Measurements from ENCODE around the gene CMBL.

DNA sequence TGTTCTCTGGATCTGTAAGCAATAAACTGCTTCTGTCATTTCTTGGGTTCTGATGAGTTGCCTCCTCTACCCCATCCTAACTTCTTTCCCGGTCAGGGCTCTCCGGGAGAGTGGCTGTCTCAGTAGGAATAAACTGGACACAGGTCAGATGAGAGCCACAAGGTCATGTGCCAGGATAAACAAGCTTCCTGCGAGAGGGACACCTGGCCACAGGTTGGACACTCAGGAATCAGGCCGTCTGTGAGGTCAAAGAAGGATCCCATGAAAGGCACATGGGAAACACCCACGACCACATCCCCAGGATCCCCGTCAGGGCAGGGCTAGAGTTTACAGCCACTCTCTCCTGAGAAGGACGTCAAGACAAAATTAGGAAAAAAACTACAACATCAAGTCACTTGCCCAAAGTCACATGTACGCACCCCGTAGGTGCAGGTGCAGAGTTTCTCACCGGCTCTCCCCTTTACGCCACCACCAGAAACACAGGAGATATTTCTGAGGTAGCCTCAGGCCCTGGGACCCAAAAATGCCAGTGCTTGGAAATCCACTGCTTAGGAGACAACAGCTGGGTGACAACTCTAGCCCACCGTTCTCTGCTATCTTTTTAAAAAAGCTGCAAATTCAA is 28.9 kb downstream of the CMBL start:
- TF ChIP-seq, protein P1, sequence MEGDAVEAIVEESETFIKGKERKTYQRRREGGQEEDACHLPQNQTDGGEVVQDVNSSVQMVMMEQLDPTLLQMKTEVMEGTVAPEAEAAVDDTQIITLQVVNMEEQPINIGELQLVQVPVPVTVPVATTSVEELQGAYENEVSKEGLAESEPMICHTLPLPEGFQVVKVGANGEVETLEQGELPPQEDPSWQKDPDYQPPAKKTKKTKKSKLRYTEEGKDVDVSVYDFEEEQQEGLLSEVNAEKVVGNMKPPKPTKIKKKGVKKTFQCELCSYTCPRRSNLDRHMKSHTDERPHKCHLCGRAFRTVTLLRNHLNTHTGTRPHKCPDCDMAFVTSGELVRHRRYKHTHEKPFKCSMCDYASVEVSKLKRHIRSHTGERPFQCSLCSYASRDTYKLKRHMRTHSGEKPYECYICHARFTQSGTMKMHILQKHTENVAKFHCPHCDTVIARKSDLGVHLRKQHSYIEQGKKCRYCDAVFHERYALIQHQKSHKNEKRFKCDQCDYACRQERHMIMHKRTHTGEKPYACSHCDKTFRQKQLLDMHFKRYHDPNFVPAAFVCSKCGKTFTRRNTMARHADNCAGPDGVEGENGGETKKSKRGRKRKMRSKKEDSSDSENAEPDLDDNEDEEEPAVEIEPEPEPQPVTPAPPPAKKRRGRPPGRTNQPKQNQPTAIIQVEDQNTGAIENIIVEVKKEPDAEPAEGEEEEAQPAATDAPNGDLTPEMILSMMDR (IDR thresholded peaks at IDR 0.05), result no peak
- TF ChIP-seq POLR2AphosphoS5 (IDR thresholded peaks at IDR 0.05) (no peak), POLR2A (IDR thresholded peaks at IDR 0.05) (no peak)
